ENCODE data around the gene NRSN1. TPM values are rescaled to one million over a fixed set of nuclear protein-coding genes. Genes with fewer than 3 reads are reported as not detected.

NRSN1 gene
- total RNA-seq, 1 experiment from 2014 or later = not detected

DNA sequence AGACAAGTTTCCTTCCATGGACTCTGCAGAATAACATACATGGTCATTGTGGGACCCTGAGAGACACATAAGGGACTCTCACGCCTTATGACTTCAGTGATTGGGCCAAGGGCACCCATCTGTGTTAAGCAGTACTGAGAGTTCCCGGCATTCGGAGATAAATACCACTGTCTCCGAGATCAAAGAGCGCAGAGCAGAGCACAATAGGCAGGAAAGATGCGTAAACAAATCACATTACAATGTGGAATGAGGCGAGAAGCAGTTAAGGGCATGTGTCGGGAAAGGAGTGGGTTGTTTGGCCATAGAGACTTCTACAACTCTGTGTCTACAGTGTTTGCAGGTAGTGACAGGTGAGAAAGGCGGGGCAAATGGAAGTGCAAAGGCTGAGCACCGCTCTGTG, 57.6 kb downstream of the NRSN1 start:
- Histone ChIP-seq H3K4me2 (ENCODE audit: insufficient read depth, insufficient read length, low read length) (no peak overlapping the region), H3K23me2 (ENCODE audit: insufficient read length, low read depth, low read length, poor library complexity, severe bottlenecking) (no peaks in the 10 kb centered on the region), H2AFZ (ENCODE audit: low read length) (no peak overlapping the region), H3K23ac (ENCODE audit: insufficient read length, low read depth, low read length) (no peak overlapping the region), H3K79me2 (ENCODE audit: insufficient read depth, low read length) (no peaks in the 10 kb centered on the region), H2BK20ac (ENCODE audit: low read depth, low read length, poor library complexity, severe bottlenecking) (no peak overlapping the region), H2BK12ac (ENCODE audit: insufficient read length, low read depth, low read length) (no peak overlapping the region), H4K91ac (ENCODE audit: insufficient read length, low read depth, low read length) (no peak overlapping the region), H3K27me3 (ENCODE audit: insufficient read depth, low read length) (no peaks in the 10 kb centered on the region), H3K56ac (ENCODE audit: insufficient read length, low read depth, low read length) (no peak overlapping the region), H2BK5ac (ENCODE audit: insufficient read length, low read length) (no peak overlapping the region), H4K20me1 (ENCODE audit: control insufficient read depth, insufficient read depth, insufficient read length) (no peaks in the 10 kb centered on the region), H3K79me1 (ENCODE audit: insufficient read depth, low read depth, low read length, poor library complexity, severe bottlenecking) (no peaks in the 10 kb centered on the region), H2BK120ac (ENCODE audit: low read depth, low read length, poor library complexity, severe bottlenecking) (no peak overlapping the region), H3K27ac (ENCODE audit: insufficient read length, low read depth, low read length) (no peak overlapping the region), H2AK5ac (ENCODE audit: insufficient read length, low read length) (no peak overlapping the region), H3K9ac (ENCODE audit: extremely low read depth, insufficient read length, low read length) (no peak overlapping the region), H4K8ac (replicated peaks; ENCODE audit: insufficient read length, low read depth, low read length) (no peak overlapping the region), H3K14ac (ENCODE audit: insufficient read depth, low read length) (no peak overlapping the region), H3K9me3 (ENCODE audit: control insufficient read depth, low read depth, low read length) (no peaks in the 10 kb centered on the region), H2BK15ac (ENCODE audit: low read depth, low read length) (no peak overlapping the region), H3K4me1 (ENCODE audit: insufficient read depth, low read length) (no peaks in the 10 kb centered on the region), H4K5ac (ENCODE audit: insufficient read length, low read depth, low read length) (no peak overlapping the region), H3K18ac (ENCODE audit: insufficient read length, low read depth, low read length) (no peak overlapping the region), H3T11ph (ENCODE audit: low read length) (no peak overlapping the region), H3K4ac (ENCODE audit: low read depth, low read length) (no peak overlapping the region)
- H3K9me3 Mint-ChIP-seq = peaks cover 3 to 10% of the 10 kb centered on the region in 2 experiments; a peak in 3 of 5 replicates
- no CpG with 5 or more reads among the region's 10 CpGs for WGBS (ENCODE audit: extremely low coverage, insufficient read length, low lambda C conversion rate)
- peaks cover 0 to 3% of the 10 kb centered on the region in 2 experiments; a peak in 2 of 4 replicates for H3K4me1 Mint-ChIP-seq
- H3K27me3 Mint-ChIP-seq (ENCODE audit: low read depth) = no peaks in the 10 kb centered on the region
- peaks cover 0 to 7% (median 4%) of the 10 kb centered on the region in 3 experiments; a peak in 3 of 7 replicates for H3K36me3 Mint-ChIP-seq (ENCODE audit: insufficient read depth in 1 of 3, low read depth in 3 of 3)
- no peak overlapping the region; a peak in 1 of 7 replicates for H3K27ac Mint-ChIP-seq
- no peak overlapping the region for H3K4me3 Mint-ChIP-seq
- TF ChIP-seq, protein P1, sequence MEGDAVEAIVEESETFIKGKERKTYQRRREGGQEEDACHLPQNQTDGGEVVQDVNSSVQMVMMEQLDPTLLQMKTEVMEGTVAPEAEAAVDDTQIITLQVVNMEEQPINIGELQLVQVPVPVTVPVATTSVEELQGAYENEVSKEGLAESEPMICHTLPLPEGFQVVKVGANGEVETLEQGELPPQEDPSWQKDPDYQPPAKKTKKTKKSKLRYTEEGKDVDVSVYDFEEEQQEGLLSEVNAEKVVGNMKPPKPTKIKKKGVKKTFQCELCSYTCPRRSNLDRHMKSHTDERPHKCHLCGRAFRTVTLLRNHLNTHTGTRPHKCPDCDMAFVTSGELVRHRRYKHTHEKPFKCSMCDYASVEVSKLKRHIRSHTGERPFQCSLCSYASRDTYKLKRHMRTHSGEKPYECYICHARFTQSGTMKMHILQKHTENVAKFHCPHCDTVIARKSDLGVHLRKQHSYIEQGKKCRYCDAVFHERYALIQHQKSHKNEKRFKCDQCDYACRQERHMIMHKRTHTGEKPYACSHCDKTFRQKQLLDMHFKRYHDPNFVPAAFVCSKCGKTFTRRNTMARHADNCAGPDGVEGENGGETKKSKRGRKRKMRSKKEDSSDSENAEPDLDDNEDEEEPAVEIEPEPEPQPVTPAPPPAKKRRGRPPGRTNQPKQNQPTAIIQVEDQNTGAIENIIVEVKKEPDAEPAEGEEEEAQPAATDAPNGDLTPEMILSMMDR (conservative IDR thresholded peaks at IDR 0.05) = no peak
- DNase-seq = no peak
